Measurements from ENCODE around the gene SHANK2.

DNA sequence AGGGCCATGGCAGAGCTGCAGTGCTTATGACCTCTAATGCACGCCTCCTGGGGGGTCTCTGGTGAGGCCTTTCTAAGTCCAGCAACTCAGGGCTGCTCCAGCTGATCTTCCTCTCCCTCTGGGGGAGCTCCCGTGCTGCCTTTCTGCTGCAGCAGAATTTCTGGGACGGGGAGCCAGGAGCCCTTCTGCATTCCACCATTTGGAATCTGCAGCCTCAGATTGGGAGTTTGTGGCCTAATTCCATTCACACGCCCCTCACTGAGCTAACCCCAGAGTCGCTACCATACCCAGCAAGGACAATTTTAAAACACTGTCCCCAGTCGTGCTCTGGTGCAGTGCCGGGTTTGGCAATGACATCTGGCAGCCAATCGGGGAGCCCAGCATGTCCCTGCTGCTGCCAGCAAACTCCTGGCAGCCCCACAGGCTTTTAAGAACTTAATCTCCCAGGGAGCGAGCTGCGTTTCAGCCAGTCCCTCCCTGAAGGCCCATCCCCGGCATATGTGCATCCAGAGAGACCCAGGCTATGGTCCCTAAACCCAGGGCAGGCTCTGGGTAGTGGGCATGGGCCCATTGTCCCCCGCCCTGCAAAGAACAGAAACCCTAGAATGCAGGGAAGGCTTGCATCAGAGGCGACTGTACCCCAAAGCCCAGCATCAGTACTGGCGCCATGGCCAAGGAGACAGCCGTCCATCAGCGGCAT is 4.7 kb downstream of the SHANK2 start:
- TF ChIP-seq, protein P1, sequence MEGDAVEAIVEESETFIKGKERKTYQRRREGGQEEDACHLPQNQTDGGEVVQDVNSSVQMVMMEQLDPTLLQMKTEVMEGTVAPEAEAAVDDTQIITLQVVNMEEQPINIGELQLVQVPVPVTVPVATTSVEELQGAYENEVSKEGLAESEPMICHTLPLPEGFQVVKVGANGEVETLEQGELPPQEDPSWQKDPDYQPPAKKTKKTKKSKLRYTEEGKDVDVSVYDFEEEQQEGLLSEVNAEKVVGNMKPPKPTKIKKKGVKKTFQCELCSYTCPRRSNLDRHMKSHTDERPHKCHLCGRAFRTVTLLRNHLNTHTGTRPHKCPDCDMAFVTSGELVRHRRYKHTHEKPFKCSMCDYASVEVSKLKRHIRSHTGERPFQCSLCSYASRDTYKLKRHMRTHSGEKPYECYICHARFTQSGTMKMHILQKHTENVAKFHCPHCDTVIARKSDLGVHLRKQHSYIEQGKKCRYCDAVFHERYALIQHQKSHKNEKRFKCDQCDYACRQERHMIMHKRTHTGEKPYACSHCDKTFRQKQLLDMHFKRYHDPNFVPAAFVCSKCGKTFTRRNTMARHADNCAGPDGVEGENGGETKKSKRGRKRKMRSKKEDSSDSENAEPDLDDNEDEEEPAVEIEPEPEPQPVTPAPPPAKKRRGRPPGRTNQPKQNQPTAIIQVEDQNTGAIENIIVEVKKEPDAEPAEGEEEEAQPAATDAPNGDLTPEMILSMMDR (conservative IDR thresholded peaks at IDR 0.05), result no peak
- TF ChIP-seq ZFX (IDR thresholded peaks at IDR 0.05), result no peak

All from C4-2B (cell line).